Sigmoid colon (tissue), 4 donors: ENCODE measurements around the gene PPFIA2.

Source experiments
- CTCF ChIP-seq, 4 experiments: fragments of 450-650 bp in 3 of 4; fragments of 200-600 bp in 1 of 4; IDR thresholded peaks; one replicate each; pipeline ENCODE4 v1.5.1; 2016 to 2019; ENCODE audit warnings: antibody characterized with exemption in 4 of 4, mild to moderate bottlenecking in 3 of 4, moderate library complexity in 2 of 4
- POLR2AphosphoS5 ChIP-seq, 4 donors: sonication (generic); formaldehyde crosslinking; IDR thresholded peaks; one replicate each; pipeline ENCODE4 v1.6.1; 2017; ENCODE audit warnings: antibody characterized with exemption in 4 of 4

DNA sequence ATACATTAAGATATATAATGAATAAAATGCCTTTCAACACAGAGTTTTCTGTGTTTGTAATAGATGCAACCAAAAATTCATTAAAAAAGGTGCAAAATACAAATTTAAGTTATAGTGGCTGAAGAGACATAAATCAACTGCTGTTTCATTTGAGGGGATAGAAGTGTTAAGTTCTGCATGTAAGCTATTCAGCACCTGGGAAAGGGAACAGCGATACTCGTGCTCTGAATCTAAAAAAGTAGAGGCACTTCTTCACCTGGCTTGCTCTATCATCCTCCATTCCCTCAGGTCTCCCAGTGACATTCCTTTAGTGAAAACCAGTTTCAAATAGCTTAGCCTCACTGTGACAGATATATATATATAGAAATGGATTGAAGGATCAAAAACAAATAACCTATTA is 458.7 kb downstream of the PPFIA2 start:
- TF ChIP-seq CTCF (IDR thresholded peaks at IDR 0.05) (no peak), POLR2AphosphoS5 (IDR thresholded peaks at IDR 0.05) (no peak)
